WI38 (cell line): ENCODE results near the gene DYNC1H1.

Experiments used
- H3K4me3 ChIP-seq: 2 replicates; pipeline ENCODE4 v1.5.1; 2011; ENCODE audit warnings: low read depth, mild to moderate bottlenecking, control low read depth, low read length
- TF ChIP-seq, protein P1 (sequence below): IDR thresholded peaks from 2 replicates; pipeline ENCODE4 v1.5.1; 2012; ENCODE audit warnings: low read depth, mild to moderate bottlenecking, control low read depth, low read length

Gene DYNC1H1

DNA sequence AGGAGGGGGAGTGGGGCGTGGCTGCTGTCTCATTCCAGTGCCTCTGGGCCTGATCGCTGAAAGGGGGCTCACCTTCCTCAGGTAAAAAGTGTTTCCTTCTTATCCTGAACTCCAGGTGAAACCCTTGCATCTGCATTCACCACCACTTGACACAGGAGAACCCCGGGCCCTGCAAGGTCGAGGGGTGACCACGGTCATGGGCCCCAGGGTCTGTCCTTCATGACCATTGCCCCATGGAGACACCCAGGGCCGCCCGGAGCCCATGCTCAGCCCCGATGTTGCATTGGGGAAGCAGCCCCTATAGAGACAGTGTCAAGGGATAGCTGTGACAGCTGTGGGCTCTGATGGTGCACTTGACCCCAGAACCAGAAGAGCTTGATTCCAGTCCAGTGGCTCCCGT is 34.4 kb upstream of the DYNC1H1 start:
- TF ChIP-seq, protein P1, sequence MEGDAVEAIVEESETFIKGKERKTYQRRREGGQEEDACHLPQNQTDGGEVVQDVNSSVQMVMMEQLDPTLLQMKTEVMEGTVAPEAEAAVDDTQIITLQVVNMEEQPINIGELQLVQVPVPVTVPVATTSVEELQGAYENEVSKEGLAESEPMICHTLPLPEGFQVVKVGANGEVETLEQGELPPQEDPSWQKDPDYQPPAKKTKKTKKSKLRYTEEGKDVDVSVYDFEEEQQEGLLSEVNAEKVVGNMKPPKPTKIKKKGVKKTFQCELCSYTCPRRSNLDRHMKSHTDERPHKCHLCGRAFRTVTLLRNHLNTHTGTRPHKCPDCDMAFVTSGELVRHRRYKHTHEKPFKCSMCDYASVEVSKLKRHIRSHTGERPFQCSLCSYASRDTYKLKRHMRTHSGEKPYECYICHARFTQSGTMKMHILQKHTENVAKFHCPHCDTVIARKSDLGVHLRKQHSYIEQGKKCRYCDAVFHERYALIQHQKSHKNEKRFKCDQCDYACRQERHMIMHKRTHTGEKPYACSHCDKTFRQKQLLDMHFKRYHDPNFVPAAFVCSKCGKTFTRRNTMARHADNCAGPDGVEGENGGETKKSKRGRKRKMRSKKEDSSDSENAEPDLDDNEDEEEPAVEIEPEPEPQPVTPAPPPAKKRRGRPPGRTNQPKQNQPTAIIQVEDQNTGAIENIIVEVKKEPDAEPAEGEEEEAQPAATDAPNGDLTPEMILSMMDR: no peak

GRCh38 chr14:101932673-101933072 is 31.7 kb upstream of the DYNC1H1 start:
- H3K4me3 ChIP-seq: no peak overlapping the region
- TF ChIP-seq, protein P1: no peak

More for the DNA sequence above, 34.4 kb upstream of the DYNC1H1 start:
- no peak overlapping the region for H3K4me3 ChIP-seq

GRCh38 chr14:101933209-101933608 is 31.2 kb upstream of the DYNC1H1 start:
- TF ChIP-seq, protein P1: no peak
- no peak overlapping the region for H3K4me3 ChIP-seq

- H3K4me3 ChIP-seq: no peak overlapping the region
- TF ChIP-seq, protein P1: no peak
Observed at GRCh38 chr14:101934601-101935150, 29.7 kb upstream of the DYNC1H1 start.

DNA sequence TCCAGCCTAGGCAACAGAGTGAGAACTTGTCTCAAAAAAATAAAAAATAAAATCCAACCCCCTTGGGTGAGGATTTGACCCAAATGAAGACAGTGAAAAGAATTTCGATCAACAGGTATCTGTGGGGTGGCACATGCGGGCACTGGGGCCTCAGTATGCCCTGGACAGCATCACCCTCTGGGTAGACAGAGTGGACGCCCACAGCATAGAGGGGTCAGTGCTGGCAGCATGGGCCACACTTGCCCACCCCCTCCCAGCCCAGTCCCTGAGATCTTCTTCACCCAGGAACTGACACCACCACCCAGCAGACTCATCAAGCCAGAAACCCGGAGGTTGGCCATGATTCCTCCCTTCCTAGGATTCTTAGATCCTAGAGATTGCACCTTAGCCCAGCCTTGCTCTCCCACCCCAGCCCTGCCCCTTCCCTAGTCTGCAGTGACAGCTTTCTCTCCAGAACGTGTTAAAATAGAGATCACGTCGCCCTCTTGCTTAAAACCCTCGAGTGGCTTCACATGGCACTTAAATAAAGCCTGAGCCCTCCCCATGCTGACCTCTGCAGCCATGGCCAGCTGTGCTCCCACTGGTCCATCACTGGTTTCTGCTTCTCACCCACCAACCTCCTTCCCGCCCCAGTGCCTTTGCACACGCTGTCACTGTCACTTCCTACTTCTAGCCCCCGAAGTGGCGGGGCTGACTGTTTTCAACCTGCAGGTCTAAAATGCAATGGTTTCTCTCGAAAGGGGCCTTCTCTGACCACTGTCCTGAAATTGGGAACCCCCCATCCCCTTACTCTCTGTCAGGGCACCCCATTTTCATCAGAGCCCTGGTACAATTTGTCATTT is 26.2 kb upstream of the DYNC1H1 start:
- no peak overlapping the region for H3K4me3 ChIP-seq
- TF ChIP-seq, protein P1: no peak

DNA sequence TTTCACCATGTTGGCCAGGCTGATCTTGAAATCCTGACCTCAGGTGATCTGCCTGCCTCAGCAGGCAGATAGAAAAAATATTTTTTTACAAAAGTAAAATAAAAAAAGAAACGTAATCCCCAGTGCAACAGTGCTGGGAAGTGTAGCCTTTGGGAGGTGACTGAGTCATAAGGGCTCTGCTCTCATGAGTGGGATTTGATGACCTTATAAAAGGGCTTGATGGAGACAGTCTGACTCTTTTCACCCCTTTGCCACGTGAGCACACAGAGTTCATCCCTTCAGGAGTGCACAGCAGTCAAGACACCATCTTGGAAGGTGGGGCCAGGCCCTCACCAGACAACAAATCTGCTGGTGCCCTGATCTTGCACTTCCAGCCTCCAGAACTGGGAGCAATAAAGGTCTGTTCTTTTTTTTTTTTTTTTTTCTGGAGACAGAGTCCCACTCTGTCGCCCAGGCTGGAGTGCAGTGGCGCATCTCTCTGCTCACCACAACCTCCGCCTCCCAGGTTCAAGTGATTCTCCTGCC is 24.7 kb upstream of the DYNC1H1 start:
- TF ChIP-seq, protein P1: no peak
- no peak overlapping the region for H3K4me3 ChIP-seq

DNA sequence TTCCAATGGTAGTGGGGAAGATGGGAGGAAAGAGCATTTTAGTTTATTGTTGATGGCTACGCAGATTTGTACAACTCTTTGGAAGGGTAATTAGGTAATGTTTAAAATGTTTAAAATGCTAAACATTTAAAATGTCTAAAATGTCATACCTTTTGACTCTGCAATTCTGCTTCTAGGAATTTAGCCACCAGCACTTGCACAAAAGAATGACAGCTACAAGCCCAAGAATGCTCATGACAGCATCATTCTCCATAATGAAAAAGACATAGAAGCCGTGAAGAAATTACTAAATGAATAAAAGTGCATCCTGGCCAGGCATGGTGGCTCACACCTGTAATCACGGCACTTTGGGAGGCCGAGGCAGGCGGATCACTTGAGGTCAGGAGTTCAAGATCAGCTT is 19.9 kb upstream of the DYNC1H1 start:
- H3K4me3 ChIP-seq: no peak overlapping the region
- TF ChIP-seq, protein P1: no peak
